Measurements from ENCODE around the gene MTX1.

DNA sequence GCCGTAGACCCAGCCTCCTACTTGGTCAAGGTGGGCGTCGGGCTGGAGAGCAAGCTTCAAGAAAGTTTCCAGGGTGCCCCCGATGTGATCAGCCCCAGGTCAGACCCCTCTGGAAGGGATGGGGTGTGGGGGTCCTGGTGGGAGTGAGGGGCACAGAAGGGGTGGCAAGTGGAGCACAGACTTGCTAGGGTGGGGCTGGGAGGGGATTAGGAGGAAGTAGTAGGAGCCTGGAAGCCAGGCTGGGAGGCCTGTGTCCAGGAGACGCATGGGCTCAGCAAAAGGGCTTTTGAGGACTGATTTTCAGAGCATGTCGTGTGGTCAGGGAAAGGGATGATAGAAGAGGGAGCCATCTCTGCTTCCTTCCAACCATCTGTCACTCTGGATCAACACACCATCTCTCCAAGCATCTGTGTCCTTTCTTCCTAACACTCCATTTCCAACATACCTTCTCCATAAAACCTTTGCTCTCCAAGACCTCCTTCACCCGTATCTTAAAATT, 26.4 kb upstream of the MTX1 start:
- TF ChIP-seq, protein P1, sequence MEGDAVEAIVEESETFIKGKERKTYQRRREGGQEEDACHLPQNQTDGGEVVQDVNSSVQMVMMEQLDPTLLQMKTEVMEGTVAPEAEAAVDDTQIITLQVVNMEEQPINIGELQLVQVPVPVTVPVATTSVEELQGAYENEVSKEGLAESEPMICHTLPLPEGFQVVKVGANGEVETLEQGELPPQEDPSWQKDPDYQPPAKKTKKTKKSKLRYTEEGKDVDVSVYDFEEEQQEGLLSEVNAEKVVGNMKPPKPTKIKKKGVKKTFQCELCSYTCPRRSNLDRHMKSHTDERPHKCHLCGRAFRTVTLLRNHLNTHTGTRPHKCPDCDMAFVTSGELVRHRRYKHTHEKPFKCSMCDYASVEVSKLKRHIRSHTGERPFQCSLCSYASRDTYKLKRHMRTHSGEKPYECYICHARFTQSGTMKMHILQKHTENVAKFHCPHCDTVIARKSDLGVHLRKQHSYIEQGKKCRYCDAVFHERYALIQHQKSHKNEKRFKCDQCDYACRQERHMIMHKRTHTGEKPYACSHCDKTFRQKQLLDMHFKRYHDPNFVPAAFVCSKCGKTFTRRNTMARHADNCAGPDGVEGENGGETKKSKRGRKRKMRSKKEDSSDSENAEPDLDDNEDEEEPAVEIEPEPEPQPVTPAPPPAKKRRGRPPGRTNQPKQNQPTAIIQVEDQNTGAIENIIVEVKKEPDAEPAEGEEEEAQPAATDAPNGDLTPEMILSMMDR (IDR thresholded peaks at IDR 0.05), result no peak
- TF ChIP-seq POLR2A (IDR thresholded peaks at IDR 0.05), result no peak

Measured in Peyer's patch (tissue), 4 donors.